B cell (primary cell): ENCODE measurements around the gene MTCL1. TPM values are rescaled to one million over a fixed set of nuclear protein-coding genes. Genes with fewer than 3 reads are reported as not detected.

Experiments used
- ATAC-seq: fragments of 200-7000 bp; cut with Tn5 transposase; one replicate; pipeline ENCODE4 v1.10.0; 2021; ENCODE audit warnings: low read depth, mild to moderate bottlenecking, moderate number of reproducible peaks, moderate library complexity
- CTCF ChIA-PET: fragments of 350-600 bp; sonication (Branson Sonifier 250); formaldehyde crosslinking; loops from one replicate; lab custom pipeline; 2021; ENCODE audit warnings: antibody characterized with exemption, inconsistent platforms; lab: Charles Lee
- POLR2A ChIA-PET: fragments of 350-600 bp; sonication (Branson Sonifier 250); formaldehyde crosslinking; loops from one replicate; lab custom pipeline; 2021; ENCODE audit warnings: antibody characterized with exemption; lab: Charles Lee
- DNase-seq: peaks from one replicate; pipeline ENCODE4 v3.0.0; 2013
- H2AFZ ChIP-seq: 2 replicates; pipeline ENCODE4 v1.6.1; 2012; ENCODE audit warnings: mild to moderate bottlenecking, low read depth, low read length; ENCODE audit not compliant: insufficient read depth, poor library complexity, severe bottlenecking
- H3K27ac ChIP-seq, 2 donors: 1 replicate in 1 of 2; 2 replicates in 1 of 2; pipeline ENCODE4 v1.5.1; 2012 to 2013; ENCODE audit warnings: low read length in 2 of 2, mild to moderate bottlenecking in 2 of 2, moderate library complexity in 1 of 2
- H3K27me3 ChIP-seq, 4 experiments: fragments of 200-600 bp in 1 of 4; sonication (generic) in 1 of 4; replicated peaks in 1 of 4; 1 replicate in 2 of 4; 2 replicates in 2 of 4; pipeline versions ENCODE4 v1.6.1 to v1.7.0; 2013 to 2016; ENCODE audit warnings: low read length in 3 of 4, mild to moderate bottlenecking in 2 of 4, mixed read lengths in 1 of 4, moderate library complexity in 1 of 4; ENCODE audit not compliant: insufficient read depth in 4 of 4, control insufficient read depth in 3 of 4; ENCODE audit errors: control extremely low read depth in 1 of 4
- H3K36me3 ChIP-seq, 2 experiments: replicated peaks in 1 of 2; 1 replicate in 1 of 2; 2 replicates in 1 of 2; pipeline versions ENCODE4 v1.6.1 to v1.7.1; 2013; ENCODE audit warnings: low read length in 1 of 2; ENCODE audit not compliant: insufficient read depth in 2 of 2, control insufficient read depth in 1 of 2; ENCODE audit errors: control extremely low read depth in 1 of 2, extremely low read depth in 1 of 2
- H3K4me1 ChIP-seq, 2 donors: fragments of 200-600 bp in 1 of 2; sonication (generic) in 1 of 2; 1 replicate in 1 of 2; 2 replicates in 1 of 2; pipeline versions ENCODE4 v1.5.1 to v1.6.1; 2013 to 2017; ENCODE audit warnings: low read length in 2 of 2; ENCODE audit not compliant: control insufficient read depth in 2 of 2, insufficient read depth in 2 of 2
- H3K4me2 ChIP-seq: replicated peaks from 2 replicates; pipeline ENCODE3; 2012; ENCODE audit warnings: mild to moderate bottlenecking, low read depth, low read length; ENCODE audit not compliant: poor library complexity, severe bottlenecking
- H3K4me3 ChIP-seq, 5 experiments: fragments of 200-600 bp in 1 of 5; sonication (generic) in 1 of 5; 1 replicate in 3 of 5; 2 replicates in 2 of 5; pipeline versions ENCODE4 v1.5.1 to v1.7.0; 2011 to 2016; ENCODE audit warnings: low read length in 4 of 5, mild to moderate bottlenecking in 4 of 5, low read depth in 2 of 5, control low read depth in 1 of 5, moderate library complexity in 1 of 5; ENCODE audit not compliant: insufficient read depth in 1 of 5; ENCODE audit errors: control extremely low read depth in 1 of 5, extremely low read depth in 1 of 5
- H3K79me2 ChIP-seq: fragments of 200-600 bp; sonication (generic); one replicate; pipeline ENCODE4 v1.6.0; 2016; ENCODE audit warnings: low read length; ENCODE audit not compliant: control insufficient read depth, insufficient read depth
- H3K9ac ChIP-seq: fragments of 200-600 bp; sonication (generic); 2 replicates; pipeline ENCODE4 v1.6.1; 2017; ENCODE audit warnings: mild to moderate bottlenecking, low read length, moderate library complexity
- H3K9me3 ChIP-seq, 3 donors: one replicate each; pipeline versions ENCODE4 v1.6.1 to v1.7.1; 2013; ENCODE audit warnings: low read length in 2 of 3; ENCODE audit not compliant: control insufficient read depth in 2 of 3, insufficient read depth in 1 of 3; ENCODE audit errors: control extremely low read depth in 1 of 3
- H4K20me1 ChIP-seq: 2 replicates; pipeline ENCODE4 v1.6.0; 2012; ENCODE audit warnings: mild to moderate bottlenecking, low read length; ENCODE audit not compliant: insufficient read depth, control insufficient read depth, poor library complexity, severe bottlenecking
- H3K27ac Mint-ChIP-seq: one replicate; pipeline ENCODE4 v1.8.0; 2021; ENCODE audit warnings: mixed read lengths
- H3K27me3 Mint-ChIP-seq: one replicate; pipeline ENCODE4 v1.8.0; 2021; ENCODE audit warnings: mixed read lengths
- H3K4me1 Mint-ChIP-seq: one replicate; pipeline ENCODE4 v1.8.0; 2021; ENCODE audit warnings: mixed read lengths
- H3K4me3 Mint-ChIP-seq: one replicate; pipeline ENCODE4 v1.8.0; 2021; ENCODE audit warnings: mixed read lengths
- H3K9me3 Mint-ChIP-seq: one replicate; pipeline ENCODE4 v1.8.0; 2022; ENCODE audit warnings: mixed read lengths; ENCODE audit not compliant: insufficient read depth
- CTCF ChIP-seq: fragments of 200-600 bp; IDR thresholded peaks from one replicate; pipeline ENCODE4 v1.8.0; 2022; ENCODE audit warnings: antibody characterized with exemption, mild to moderate bottlenecking
- EZH2 ChIP-seq: IDR thresholded peaks from 2 replicates; pipeline ENCODE4 v1.6.1; 2012; ENCODE audit warnings: borderline replicate concordance, low read depth, mild to moderate bottlenecking, moderate library complexity, low read length; ENCODE audit not compliant: insufficient read depth, poor library complexity, severe bottlenecking
- WGBS: methylation state at CpG from one replicate; pipeline ENCODE4 v1.1.5; 2013; ENCODE audit warnings: missing lambda C conversion rate; ENCODE audit not compliant: insufficient coverage; 5-methylcytosine and 5-hydroxymethylcytosine counted together
- intact Hi-C: fragments of 100-400 bp; cut with micrococcal nuclease; formaldehyde crosslinking; loops from one replicate; pipeline ENCODE4 v1.10.0; 2022
- polyA plus RNA-seq: library from polyadenylated mRNA; depleted of rRNA; stranded (reverse); fragments of >200 nt; gene quantifications from 2 replicates; pipeline ENCODE4 v1.2.3, GENCODE V29; 2012
- total RNA-seq, 2 donors: library from RNA; stranded (reverse); fragments of 120-200 nt in 1 of 2; gene quantifications; 1 replicate in 1 of 2; 2 replicates in 1 of 2; pipeline versions ENCODE4 v1.2.3 to v1.2.4, GENCODE V29; 2013 to 2022

Gene MTCL1
- total and polyA plus RNA-seq, 2 donors (not counting 1 experiment from before 2014, with no cell fraction given) = 2.7 to 5.8 TPM

- no peak overlapping the region for H3K4me3 Mint-ChIP-seq
Measured at GRCh38 chr18:8709248-8710059, 4.1 kb downstream of the MTCL1 start.

More at GRCh38 chr18:8709248-8710059, 4.1 kb downstream of the MTCL1 start:
- no peak for DNase-seq
- POLR2A ChIA-PET = interaction anchor here (0.7 kb wide), 1 partner anchor 885 kb away, joined by 3 read pairs; no protein-coding TSS in a partner anchor
- 95% methylated on average over 6 of the region's 14 CpGs for WGBS
- H3K36me3 ChIP-seq = no peaks in the 10 kb centered on the region
- Mint-ChIP-seq H3K27ac (no peak overlapping the region), H3K27me3 (peaks cover 16% of the 10 kb centered on the region), H3K4me1 (peaks cover 16% of the 10 kb centered on the region), H3K9me3 (no peaks in the 10 kb centered on the region)
- peaks cover 0 to 1% (median 0%) of the 10 kb centered on the region in 3 donors for H3K9me3 ChIP-seq
- no peak overlapping the region for H3K9ac ChIP-seq
- H4K20me1 ChIP-seq = no peaks in the 10 kb centered on the region
- H3K79me2 ChIP-seq = peaks cover 8% of the 10 kb centered on the region
- H2AFZ ChIP-seq = no peak overlapping the region
- H3K27me3 ChIP-seq = peaks cover 0 to 14% (median 6%) of the 10 kb centered on the region in 4 experiments
- peaks cover 9 to 13% of the 10 kb centered on the region in 2 donors for H3K4me1 ChIP-seq
- H3K27ac ChIP-seq = no peak overlapping the region
- H3K4me2 ChIP-seq = no peak overlapping the region
- no peak overlapping the region for H3K4me3 ChIP-seq
- CTCF ChIA-PET = interaction anchor here (0.7 to 3.3 kb wide), 3 partner anchors 13 to 279 kb away, joined by 6 to 19 read pairs (median 16); no protein-coding TSS in a partner anchor
- TF ChIP-seq EZH2 (no peak), CTCF (no peak)
- ATAC-seq = no peak
- intact Hi-C loops = loop anchor here (5.0 to 10.0 kb wide), 2 partner anchors 905 to 1203 kb away; partner anchors contain the start of genes PPP4R1 and VAPA
